ENCODE measurements around the gene ENDOG.
"Not testable (repeated sequence)": the region's sequence is repeated elsewhere in the genome, so short reads cannot be mapped to it uniquely, and the experiment has no call there.

Gene ENDOG

DNA sequence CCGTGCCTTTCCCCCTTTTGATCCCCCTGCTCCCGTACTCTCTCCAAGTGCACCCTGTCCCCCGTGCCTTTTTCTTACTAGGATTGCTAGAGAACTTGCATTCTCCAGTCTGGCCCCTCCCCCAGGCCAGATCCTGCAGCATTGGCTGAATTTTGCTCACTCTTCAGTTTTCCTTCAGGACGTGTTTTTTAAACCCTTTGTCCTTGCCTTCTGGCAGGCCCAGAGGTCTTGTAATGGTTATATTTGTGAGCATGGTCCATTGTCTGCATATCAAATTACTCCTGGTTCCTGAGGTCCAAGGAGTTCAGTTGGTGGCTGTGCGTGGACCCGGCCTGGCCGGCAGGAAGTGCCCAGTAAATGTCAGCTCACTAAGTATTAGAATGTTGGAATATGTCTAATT, 30.6 kb upstream of the ENDOG start:
- 0 out of 2 replicates have a peak, but pooled peaks cover 2% of the 10 kb centered on the region for H3K36me3 ChIP-seq (ENCODE audit: insufficient read depth, low read length)
- H3K9ac ChIP-seq (ENCODE audit: low read depth, low read length), result peak overlapping the region; percentile 97
- H3K4me1 ChIP-seq (ENCODE audit: insufficient read depth, low read length), result no peaks in the 10 kb centered on the region; the same call in 1 of the 2 replicates
- H3K9me3 ChIP-seq (ENCODE audit: control insufficient read depth, insufficient read depth, low read length), result no peaks in the 10 kb centered on the region

DNA sequence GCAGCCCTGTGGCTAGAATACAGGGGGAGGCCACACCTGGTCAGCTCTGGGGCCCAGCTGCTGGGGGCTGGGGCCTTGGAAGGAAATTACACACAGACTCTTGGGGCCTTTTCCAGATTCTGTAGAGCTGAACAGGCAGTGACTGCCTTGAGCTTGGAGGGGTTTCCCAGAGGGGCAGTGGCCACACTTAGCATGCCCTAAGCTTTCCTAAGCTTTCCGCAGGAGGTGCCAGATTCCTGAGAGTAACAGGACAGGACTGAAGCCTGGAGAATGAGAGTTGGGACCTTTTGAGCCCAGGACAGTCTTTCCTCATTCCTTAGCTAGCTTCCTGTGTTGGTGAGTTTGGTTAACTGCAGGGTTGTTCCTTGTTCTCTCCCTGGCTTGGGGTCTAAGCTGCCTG, 29.9 kb upstream of the ENDOG start:
- Histone ChIP-seq H3K4me1 (ENCODE audit: insufficient read depth, low read length) (no peaks in the 10 kb centered on the region; the same call in 1 of the 2 replicates), H3K9me3 (ENCODE audit: control insufficient read depth, insufficient read depth, low read length) (no peaks in the 10 kb centered on the region), H3K9ac (ENCODE audit: low read depth, low read length) (no peak overlapping the region), H3K36me3 (ENCODE audit: insufficient read depth, low read length) (0 out of 2 replicates have a peak, but pooled peaks cover 2% of the 10 kb centered on the region)

DNA sequence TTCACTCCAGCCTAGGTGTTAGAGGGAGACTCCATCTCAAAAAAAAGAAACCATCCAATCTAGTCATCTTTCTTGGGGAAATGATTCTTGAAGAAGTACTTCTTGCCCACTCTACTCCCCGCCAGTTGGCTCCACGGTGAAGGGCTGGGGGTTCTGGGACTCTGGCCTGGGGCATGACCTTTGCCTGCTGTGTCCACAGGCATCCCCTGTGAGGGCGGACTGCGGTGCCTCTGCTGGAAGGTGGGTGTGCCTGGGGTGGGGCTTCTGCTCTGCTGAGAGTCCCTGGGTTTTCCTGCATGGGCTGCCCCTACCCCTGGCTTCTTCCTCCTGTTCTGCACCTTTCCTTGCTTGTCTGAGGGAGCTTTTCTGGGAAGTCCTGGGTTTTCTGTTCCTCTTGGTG, 27.8 kb upstream of the ENDOG start:
- Histone ChIP-seq H3K9ac (ENCODE audit: low read depth, low read length) (no peak overlapping the region), H3K36me3 (ENCODE audit: insufficient read depth, low read length) (0 out of 2 replicates have a peak, but pooled peaks cover 2% of the 10 kb centered on the region), H3K9me3 (ENCODE audit: control insufficient read depth, insufficient read depth, low read length) (no peaks in the 10 kb centered on the region), H3K4me1 (ENCODE audit: insufficient read depth, low read length) (no peaks in the 10 kb centered on the region)

GRCh38 chr9:128792134-128792533, 26.2 kb upstream of the ENDOG start:
- no peaks in the 10 kb centered on the region for H3K9me3 ChIP-seq (ENCODE audit: control insufficient read depth, insufficient read depth, low read length)
- H3K9ac ChIP-seq (ENCODE audit: low read depth, low read length), result no peak overlapping the region
- H3K4me1 ChIP-seq (ENCODE audit: insufficient read depth, low read length), result no peaks in the 10 kb centered on the region
- 0 out of 2 replicates have a peak, but pooled peaks cover 3% of the 10 kb centered on the region for H3K36me3 ChIP-seq (ENCODE audit: insufficient read depth, low read length)

- no peak overlapping the region for H3K9ac ChIP-seq (ENCODE audit: low read depth, low read length)
- no peaks in the 10 kb centered on the region for H3K4me1 ChIP-seq (ENCODE audit: insufficient read depth, low read length)
- H3K36me3 ChIP-seq (ENCODE audit: insufficient read depth, low read length), result 0 out of 2 replicates have a peak, but pooled peaks cover 4% of the 10 kb centered on the region
- H3K9me3 ChIP-seq (ENCODE audit: control insufficient read depth, insufficient read depth, low read length), result no peaks in the 10 kb centered on the region
These were observed 25.2 kb upstream of the ENDOG start for GRCh38 chr9:128792978-128793686.

GRCh38 chr9:128794961-128795360, 23.3 kb upstream of the ENDOG start:
- not testable (repeated sequence) for H3K9me3 ChIP-seq (ENCODE audit: control insufficient read depth, insufficient read depth, low read length); H3K9ac ChIP-seq (ENCODE audit: low read depth, low read length); H3K4me1 ChIP-seq (ENCODE audit: insufficient read depth, low read length); H3K36me3 ChIP-seq (ENCODE audit: insufficient read depth, low read length)

- Histone ChIP-seq H3K9ac (ENCODE audit: low read depth, low read length) (no peak overlapping the region), H3K4me1 (ENCODE audit: insufficient read depth, low read length) (no peaks in the 10 kb centered on the region), H3K36me3 (ENCODE audit: insufficient read depth, low read length) (0 out of 2 replicates have a peak, but pooled peaks cover 3% of the 10 kb centered on the region), H3K9me3 (ENCODE audit: control insufficient read depth, insufficient read depth, low read length) (no peaks in the 10 kb centered on the region)
These were observed 19.4 kb upstream of the ENDOG start for GRCh38 chr9:128798896-128799295.

GRCh38 chr9:128800061-128800460, 18.2 kb upstream of the ENDOG start:
- Histone ChIP-seq H3K36me3 (ENCODE audit: insufficient read depth, low read length) (0 out of 2 replicates have a peak, but pooled peaks cover 5% of the 10 kb centered on the region), H3K9ac (ENCODE audit: low read depth, low read length) (no peak overlapping the region), H3K4me1 (ENCODE audit: insufficient read depth, low read length) (no peaks in the 10 kb centered on the region), H3K9me3 (ENCODE audit: control insufficient read depth, insufficient read depth, low read length) (no peaks in the 10 kb centered on the region)

- H3K9ac ChIP-seq (ENCODE audit: low read depth, low read length), result no peak overlapping the region
- no peaks in the 10 kb centered on the region for H3K4me1 ChIP-seq (ENCODE audit: insufficient read depth, low read length)
- H3K9me3 ChIP-seq (ENCODE audit: control insufficient read depth, insufficient read depth, low read length), result no peaks in the 10 kb centered on the region
- H3K36me3 ChIP-seq (ENCODE audit: insufficient read depth, low read length), result 0 out of 2 replicates have a peak, but pooled peaks cover 4% of the 10 kb centered on the region
These were observed 15.8 kb upstream of the ENDOG start for GRCh38 chr9:128802482-128802881.

DNA sequence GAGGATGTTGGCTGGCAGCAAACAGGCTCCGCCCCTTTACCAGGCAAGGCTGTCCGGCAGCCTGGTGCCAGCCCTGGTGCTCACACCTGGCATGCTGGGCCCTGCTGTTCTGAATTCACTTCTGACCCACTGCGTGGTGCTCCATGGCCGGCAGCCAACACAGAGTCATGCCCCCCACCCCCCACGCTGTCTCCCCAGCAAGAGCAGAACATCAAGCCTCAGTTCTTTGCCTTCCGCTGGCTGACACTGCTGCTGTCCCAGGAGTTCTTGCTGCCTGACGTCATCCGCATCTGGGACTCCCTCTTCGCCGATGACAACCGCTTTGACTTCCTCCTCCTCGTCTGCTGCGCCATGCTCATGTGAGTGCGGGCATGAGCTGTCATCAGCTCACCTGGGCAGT, 12.6 kb upstream of the ENDOG start:
- Histone ChIP-seq H3K9ac (ENCODE audit: low read depth, low read length) (no peak overlapping the region), H3K4me1 (ENCODE audit: insufficient read depth, low read length) (no peaks in the 10 kb centered on the region), H3K9me3 (ENCODE audit: control insufficient read depth, insufficient read depth, low read length) (no peaks in the 10 kb centered on the region), H3K36me3 (ENCODE audit: insufficient read depth, low read length) (peaks cover 4% of the 10 kb centered on the region; the same call in 1 of the 2 replicates)

GRCh38 chr9:128807827-128808226, 10.5 kb upstream of the ENDOG start:
- H3K36me3 ChIP-seq (ENCODE audit: insufficient read depth, low read length), result peaks cover 4% of the 10 kb centered on the region; the same call in 1 of the 2 replicates

DNA sequence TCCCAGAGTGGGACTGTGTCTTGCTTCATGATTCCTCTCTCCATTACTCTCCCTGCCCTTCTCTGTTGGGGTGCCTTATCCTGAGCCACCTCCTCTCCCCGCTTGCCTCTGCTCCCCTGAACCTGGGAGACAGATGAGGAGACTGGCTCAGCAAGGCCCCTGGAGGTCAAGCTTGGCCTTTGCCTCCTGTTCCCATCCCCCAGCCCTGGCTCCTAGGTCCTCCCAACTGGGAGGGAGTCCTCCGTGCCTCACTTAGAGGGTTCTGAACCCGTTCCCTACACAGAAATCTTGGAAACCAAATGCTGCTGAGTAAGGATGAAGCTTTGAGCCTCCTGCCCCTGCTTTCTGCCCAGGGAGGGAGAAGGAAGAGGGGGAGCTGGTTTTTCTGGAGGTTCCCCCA, 9.8 kb upstream of the ENDOG start:
- H3K9me3 ChIP-seq (ENCODE audit: control insufficient read depth, insufficient read depth, low read length), result no peaks in the 10 kb centered on the region
- H3K9ac ChIP-seq (ENCODE audit: low read depth, low read length), result no peak overlapping the region
- H3K36me3 ChIP-seq (ENCODE audit: insufficient read depth, low read length), result peaks cover 4% of the 10 kb centered on the region; the same call in 1 of the 2 replicates
- H3K4me1 ChIP-seq (ENCODE audit: insufficient read depth, low read length), result no peaks in the 10 kb centered on the region

More at GRCh38 chr9:128807827-128808226, 10.5 kb upstream of the ENDOG start:
- H3K9me3 ChIP-seq (ENCODE audit: control insufficient read depth, insufficient read depth, low read length), result no peaks in the 10 kb centered on the region
- H3K4me1 ChIP-seq (ENCODE audit: insufficient read depth, low read length), result no peaks in the 10 kb centered on the region
- no peak overlapping the region for H3K9ac ChIP-seq (ENCODE audit: low read depth, low read length)

DNA sequence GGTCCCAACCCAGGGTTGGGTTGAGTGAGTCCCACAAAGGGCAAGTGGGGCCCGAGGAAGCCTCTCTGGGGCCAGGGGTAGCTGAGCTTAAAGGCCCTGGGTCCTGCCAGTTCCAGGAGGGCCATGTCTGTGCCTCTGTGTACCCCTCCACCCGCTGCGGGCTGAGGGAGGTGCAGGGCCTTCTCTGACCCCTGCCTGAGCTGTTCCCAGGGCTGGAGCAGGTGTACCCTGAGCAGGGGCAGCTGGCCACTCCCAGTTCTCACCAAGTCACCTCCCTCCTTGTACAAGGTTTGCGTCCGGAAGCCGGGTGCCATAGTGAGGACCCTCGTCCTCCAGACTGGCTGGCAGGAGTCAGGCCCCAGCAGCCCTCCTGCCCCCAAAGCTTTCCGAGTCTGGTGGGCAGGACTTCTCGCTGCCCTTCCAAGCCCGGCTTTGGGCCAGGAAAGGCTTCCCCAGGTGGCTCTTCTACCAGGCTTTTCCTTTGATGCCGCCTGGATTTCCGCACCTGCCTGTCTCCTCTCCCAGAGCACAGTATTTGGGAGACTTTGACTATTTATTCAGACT, 9.2 kb upstream of the ENDOG start:
- Histone ChIP-seq H3K36me3 (ENCODE audit: insufficient read depth, low read length) (peaks cover under 1% of the 10 kb centered on the region; the same call in 1 of the 2 replicates), H3K4me1 (ENCODE audit: insufficient read depth, low read length) (no peaks in the 10 kb centered on the region), H3K9ac (ENCODE audit: low read depth, low read length) (no peak overlapping the region), H3K9me3 (ENCODE audit: control insufficient read depth, insufficient read depth, low read length) (no peaks in the 10 kb centered on the region)

GRCh38 chr9:128809831-128810230, 8.5 kb upstream of the ENDOG start:
- Histone ChIP-seq H3K36me3 (ENCODE audit: insufficient read depth, low read length) (no peaks in the 10 kb centered on the region; the same call in 1 of the 2 replicates), H3K9me3 (ENCODE audit: control insufficient read depth, insufficient read depth, low read length) (no peaks in the 10 kb centered on the region), H3K4me1 (ENCODE audit: insufficient read depth, low read length) (no peaks in the 10 kb centered on the region), H3K9ac (ENCODE audit: low read depth, low read length) (no peak overlapping the region)

DNA sequence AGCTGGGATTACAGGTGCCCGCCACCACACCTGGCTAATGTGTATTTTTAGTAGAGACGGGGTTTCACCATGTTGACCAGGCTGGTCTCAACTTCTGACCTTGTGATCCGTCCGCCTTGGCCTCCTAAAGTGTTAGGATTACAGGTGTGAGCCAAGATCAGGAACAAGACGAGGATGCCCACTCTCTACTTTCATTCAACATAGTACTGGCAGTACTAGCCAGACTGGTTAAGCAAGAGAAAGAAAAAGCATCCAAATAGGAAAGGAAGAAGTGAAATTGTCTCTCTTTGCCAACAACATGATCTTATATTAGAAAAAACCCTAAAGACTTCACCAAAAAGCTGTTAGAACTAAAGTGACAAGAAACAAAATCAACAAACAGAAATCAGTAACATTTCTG, 7.4 kb upstream of the ENDOG start:
- H3K36me3 ChIP-seq (ENCODE audit: insufficient read depth, low read length), result no peaks in the 10 kb centered on the region; the same call in 1 of the 2 replicates
- no peaks in the 10 kb centered on the region for H3K4me1 ChIP-seq (ENCODE audit: insufficient read depth, low read length)
- H3K9me3 ChIP-seq (ENCODE audit: control insufficient read depth, insufficient read depth, low read length), result no peaks in the 10 kb centered on the region
- no peak overlapping the region for H3K9ac ChIP-seq (ENCODE audit: low read depth, low read length)
